Lung (tissue), 12 donors: Measurements from ENCODE around the gene AIRE. TPM values are rescaled to one million over a fixed set of nuclear protein-coding genes. Genes with fewer than 3 reads are reported as not detected.

ENCODE experiments used
- ATAC-seq: fragments of 200-7000 bp; cut with Tn5 transposase; one replicate; pipeline ENCODE4 v1.9.1; 2020; ENCODE audit warnings: moderate number of reproducible peaks; ENCODE audit not compliant: insufficient read depth, low FRiP score
- DNase-seq, 3 donors: peaks; one replicate each; pipeline ENCODE4 v3.0.0-alpha.2; 2013 to 2017
- H3K27ac ChIP-seq, 2 donors: one replicate each; pipeline ENCODE4 v1.5.1; 2013; ENCODE audit warnings: mild to moderate bottlenecking in 2 of 2, moderate library complexity in 2 of 2, control low read depth in 1 of 2, inconsistent platforms in 1 of 2, low read depth in 1 of 2, low read length in 1 of 2
- H3K27me3 ChIP-seq, 3 donors: one replicate each; pipeline ENCODE4 v1.5.1; 2013; ENCODE audit warnings: low read length in 2 of 3; ENCODE audit not compliant: control insufficient read depth in 3 of 3, insufficient read depth in 3 of 3
- H3K36me3 ChIP-seq, 4 donors: one replicate each; pipeline ENCODE4 v1.5.1; 2013; ENCODE audit warnings: low read length in 4 of 4, mild to moderate bottlenecking in 1 of 4, moderate library complexity in 1 of 4; ENCODE audit not compliant: control insufficient read depth in 4 of 4, insufficient read depth in 4 of 4
- H3K4me1 ChIP-seq, 5 donors: one replicate each; pipeline ENCODE4 v1.5.1; 2013; ENCODE audit warnings: low read length in 5 of 5, mild to moderate bottlenecking in 2 of 5, moderate library complexity in 1 of 5; ENCODE audit not compliant: control insufficient read depth in 5 of 5, insufficient read depth in 5 of 5
- H3K4me3 ChIP-seq: one replicate; pipeline ENCODE4 v1.5.1; 2013; ENCODE audit warnings: mild to moderate bottlenecking, control low read depth, moderate library complexity
- H3K9ac ChIP-seq, 2 donors: one replicate each; pipeline ENCODE4 v1.5.1; 2013; ENCODE audit warnings: low read length in 2 of 2, control low read depth in 1 of 2; ENCODE audit not compliant: insufficient read depth in 1 of 2
- H3K9me3 ChIP-seq, 4 donors: one replicate each; pipeline ENCODE4 v1.5.1; 2013; ENCODE audit warnings: low read length in 3 of 4, mild to moderate bottlenecking in 1 of 4, moderate library complexity in 1 of 4; ENCODE audit not compliant: control insufficient read depth in 4 of 4, insufficient read depth in 3 of 4
- CTCF ChIP-seq: IDR thresholded peaks from 2 replicates; pipeline ENCODE4 v1.5.1; 2012; ENCODE audit warnings: mild to moderate bottlenecking; ENCODE audit errors: control extremely low read depth, extremely low read depth
- WGBS, 2 donors: extraction: QIAGEN DNeasy Blood & Tissue Kit; methylation state at CpG; one replicate each; pipeline ENCODE4 v1.1.7; 2013; 5-methylcytosine and 5-hydroxymethylcytosine counted together
- polyA plus RNA-seq, 2 donors: library from polyadenylated mRNA; stranded (reverse); fragments of 200-250 nt; gene quantifications; one replicate each; pipeline ENCODE4 v1.2.1, GENCODE V29; 2013
- total RNA-seq, 2 donors: library from RNA; depleted of rRNA in 1 of 2; stranded (reverse); fragments of >200 nt in 1 of 2; gene quantifications; one replicate each; pipeline ENCODE4 v1.2.1, GENCODE V29; 2014 to 2021
- donor health status: control.
- donor health status: control.
- donor health status: Bipolar disorder and iron deficiency.
- donor health status: healthy.
- donor health status: DM: yes; HTN: yes; CAD: no.

The AIRE gene
- total and polyA plus RNA-seq, 4 donors, result 0.37 TPM; not detected in 3

DNA sequence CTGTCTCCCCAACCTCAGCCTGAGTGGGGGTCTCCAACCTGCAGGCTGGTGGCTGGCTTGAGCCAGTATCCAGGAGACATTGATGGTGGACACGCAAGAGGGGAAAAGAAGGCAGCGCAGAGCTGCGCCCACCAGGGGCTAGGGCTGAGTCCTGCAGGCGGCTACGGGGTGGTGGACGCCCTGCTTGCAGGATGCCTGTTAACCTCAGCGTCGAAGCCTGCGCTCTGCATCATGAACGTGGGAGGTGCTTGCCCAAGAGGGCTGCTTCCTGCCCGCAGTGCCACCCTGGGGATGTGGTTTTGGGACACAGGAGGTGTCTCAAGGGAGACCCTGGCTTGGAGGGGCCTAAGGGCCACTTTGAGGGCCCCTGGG lies 41.9 kb downstream of the AIRE start:
- Histone ChIP-seq H3K9me3 (no peaks in the 10 kb centered on the region), H3K36me3 (peaks cover 0 to 77% (median 6%) of the 10 kb centered on the region in 4 donors), H3K9ac (no peak overlapping the region), H3K27me3 (no peaks in the 10 kb centered on the region), H3K4me3 (no peak overlapping the region), H3K27ac (no peak overlapping the region), H3K4me1 (no peaks in the 10 kb centered on the region)
- ATAC-seq (no peak), DNase-seq (no peak)
- TF ChIP-seq CTCF, result no peak
- WGBS, 2 donors, result 67 to 79% methylated on average over 11 of the region's 11 CpGs

- no peak overlapping the region for H3K27ac ChIP-seq
- H3K9ac ChIP-seq, result no peak overlapping the region
- no peaks in the 10 kb centered on the region for H3K27me3 ChIP-seq
- TF ChIP-seq CTCF, result no peak
- H3K9me3 ChIP-seq, result no peaks in the 10 kb centered on the region
- ATAC-seq, result no peak
- H3K36me3 ChIP-seq, result peaks cover 0 to 75% (median 6%) of the 10 kb centered on the region in 4 donors
- 87 to 89% methylated on average over 25 of the region's 25 CpGs for WGBS, 2 donors
- H3K4me1 ChIP-seq, result peaks cover 0 to 4% (median 0%) of the 10 kb centered on the region in 5 donors
- H3K4me3 ChIP-seq, result no peak overlapping the region
- no peak for DNase-seq
These were observed 42.7 kb downstream of the AIRE start for GRCh38 chr21:44328242-44328895.

- peaks cover 0 to 11% (median 0%) of the 10 kb centered on the region in 5 donors for H3K4me1 ChIP-seq
- no peaks in the 10 kb centered on the region for H3K27me3 ChIP-seq
- 83 to 85% methylated on average over 26 of the region's 26 CpGs for WGBS, 2 donors
- ATAC-seq (no peak), DNase-seq (no peak)
- TF ChIP-seq CTCF, result no peak
- H3K36me3 ChIP-seq, result peaks cover 0 to 66% (median 6%) of the 10 kb centered on the region in 4 donors
- no peaks in the 10 kb centered on the region for H3K9me3 ChIP-seq
- H3K4me3 ChIP-seq, result no peak overlapping the region
- H3K9ac ChIP-seq, result no peak overlapping the region
- no peak overlapping the region for H3K27ac ChIP-seq
These were observed 43.6 kb downstream of the AIRE start for GRCh38 chr21:44329086-44329889.
